A673 (cell line): ENCODE results near the gene HMG20B. TPM values are rescaled to one million over a fixed set of nuclear protein-coding genes. Genes with fewer than 3 reads are reported as not detected.

ENCODE experiments used
- BruUV-seq: library from RNA; stranded (reverse); fragments of 400-500 nt; replicated peaks from 2 replicates; lab custom pipeline; 2021; lab: Mats Ljungman, UMichigan
- CTCF ChIA-PET: fragments of 300-600 bp; sonication (Branson Sonifier 250); formaldehyde crosslinking; loops from one replicate; lab custom pipeline; 2022; ENCODE audit warnings: antibody characterized with exemption; lab: Charles Lee
- POLR2A ChIA-PET: fragments of 300-600 bp; sonication (Branson Sonifier 250); formaldehyde crosslinking; loops from one replicate; lab custom pipeline; 2022; ENCODE audit warnings: antibody characterized with exemption; ENCODE audit not compliant: low non-redundant PET; lab: Charles Lee
- DNase-seq: peaks from one replicate; pipeline ENCODE4 v3.0.0-alpha.2; 2015; ENCODE audit warnings: low spot score
- H3K27ac ChIP-seq: fragments of 200-600 bp; sonication (generic); 2 replicates; pipeline ENCODE4 v1.5.1; 2016; ENCODE audit warnings: mixed run types, low read depth, mild to moderate bottlenecking, mixed read lengths, antibody characterized with exemption, low read length; ENCODE audit not compliant: poor library complexity, severe bottlenecking
- H3K27me3 ChIP-seq: fragments of 200-600 bp; sonication (generic); replicated peaks from 2 replicates; pipeline ENCODE4 v1.6.1; 2017; ENCODE audit warnings: mixed run types, low read depth, mild to moderate bottlenecking, mixed read lengths, antibody characterized with exemption, low read length; ENCODE audit not compliant: insufficient read depth, poor library complexity
- H3K36me3 ChIP-seq: fragments of 200-600 bp; sonication (generic); 2 replicates; pipeline ENCODE4 v1.6.1; 2016; ENCODE audit warnings: mixed run types, mild to moderate bottlenecking, mixed read lengths, antibody characterized with exemption, low read length; ENCODE audit not compliant: insufficient read depth, poor library complexity, severe bottlenecking
- H3K4me1 ChIP-seq: fragments of 200-600 bp; sonication (generic); 2 replicates; pipeline ENCODE4 v1.6.1; 2017; ENCODE audit warnings: mixed run types, mild to moderate bottlenecking, mixed read lengths, antibody characterized with exemption, low read length; ENCODE audit not compliant: insufficient read depth, poor library complexity, severe bottlenecking
- H3K4me3 ChIP-seq: fragments of 200-600 bp; sonication (generic); 2 replicates; pipeline ENCODE4 v1.5.1; 2016; ENCODE audit warnings: low read depth, mixed run types, mild to moderate bottlenecking, mixed read lengths, low read length; ENCODE audit not compliant: poor library complexity, severe bottlenecking
- H3K9me3 ChIP-seq: fragments of 200-600 bp; sonication (generic); 2 replicates; pipeline ENCODE4 v1.6.1; 2016; ENCODE audit warnings: mixed run types, low read depth, mild to moderate bottlenecking, mixed read lengths, antibody characterized with exemption, low read length; ENCODE audit not compliant: poor library complexity, severe bottlenecking
- EZH2 ChIP-seq: fragments of 200-600 bp; sonication (generic); IDR thresholded peaks from 2 replicates; pipeline ENCODE4 v1.6.1; 2017; ENCODE audit warnings: borderline replicate concordance, low read depth, mild to moderate bottlenecking, mixed read lengths, antibody characterized with exemption, low read length; ENCODE audit not compliant: poor library complexity, severe bottlenecking
- intact Hi-C: fragments of 100-400 bp; cut with micrococcal nuclease; formaldehyde crosslinking; loops from one replicate; pipeline ENCODE4 v1.10.0; 2022; ENCODE audit not compliant: unreplicated experiment
- total RNA-seq: library from RNA; stranded (reverse); gene quantifications from 2 replicates; pipeline ENCODE4 v1.2.3, GENCODE V29; 2021
- TF ChIP-seq, protein P1 (sequence below): fragments of 300-800, 200-600 bp; sonication (generic); conservative IDR thresholded peaks from 2 replicates; pipeline ENCODE4 v1.5.1; 2017; ENCODE audit warnings: low read depth, mild to moderate bottlenecking, antibody characterized with exemption, low read length, moderate library complexity, mixed read lengths

The HMG20B gene
- total RNA-seq, 1 experiment from 2014 or later: 53.9 TPM

- ChIA-PET POLR2A (interaction anchor here (0.5 kb wide), 1 partner anchor 369 kb away, joined by 9 read pairs; no protein-coding TSS in a partner anchor), CTCF (no interaction called here)
- no peak for DNase-seq
- H3K27me3 ChIP-seq: no peaks in the 10 kb centered on the region
- no TSS peak for BruUV-seq
- peaks cover 3% of the 10 kb centered on the region for H3K4me1 ChIP-seq
- peaks cover 2% of the 10 kb centered on the region for H3K36me3 ChIP-seq
- no peak overlapping the region for H3K27ac ChIP-seq
- H3K4me3 ChIP-seq: no peak overlapping the region
- no peaks in the 10 kb centered on the region for H3K9me3 ChIP-seq
- intact Hi-C loops: no loop called here
- TF ChIP-seq EZH2: no peak
- TF ChIP-seq, protein P1, sequence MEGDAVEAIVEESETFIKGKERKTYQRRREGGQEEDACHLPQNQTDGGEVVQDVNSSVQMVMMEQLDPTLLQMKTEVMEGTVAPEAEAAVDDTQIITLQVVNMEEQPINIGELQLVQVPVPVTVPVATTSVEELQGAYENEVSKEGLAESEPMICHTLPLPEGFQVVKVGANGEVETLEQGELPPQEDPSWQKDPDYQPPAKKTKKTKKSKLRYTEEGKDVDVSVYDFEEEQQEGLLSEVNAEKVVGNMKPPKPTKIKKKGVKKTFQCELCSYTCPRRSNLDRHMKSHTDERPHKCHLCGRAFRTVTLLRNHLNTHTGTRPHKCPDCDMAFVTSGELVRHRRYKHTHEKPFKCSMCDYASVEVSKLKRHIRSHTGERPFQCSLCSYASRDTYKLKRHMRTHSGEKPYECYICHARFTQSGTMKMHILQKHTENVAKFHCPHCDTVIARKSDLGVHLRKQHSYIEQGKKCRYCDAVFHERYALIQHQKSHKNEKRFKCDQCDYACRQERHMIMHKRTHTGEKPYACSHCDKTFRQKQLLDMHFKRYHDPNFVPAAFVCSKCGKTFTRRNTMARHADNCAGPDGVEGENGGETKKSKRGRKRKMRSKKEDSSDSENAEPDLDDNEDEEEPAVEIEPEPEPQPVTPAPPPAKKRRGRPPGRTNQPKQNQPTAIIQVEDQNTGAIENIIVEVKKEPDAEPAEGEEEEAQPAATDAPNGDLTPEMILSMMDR: no peak
Observed at GRCh38 chr19:3620145-3620816, 47.5 kb downstream of the HMG20B start.

DNA sequence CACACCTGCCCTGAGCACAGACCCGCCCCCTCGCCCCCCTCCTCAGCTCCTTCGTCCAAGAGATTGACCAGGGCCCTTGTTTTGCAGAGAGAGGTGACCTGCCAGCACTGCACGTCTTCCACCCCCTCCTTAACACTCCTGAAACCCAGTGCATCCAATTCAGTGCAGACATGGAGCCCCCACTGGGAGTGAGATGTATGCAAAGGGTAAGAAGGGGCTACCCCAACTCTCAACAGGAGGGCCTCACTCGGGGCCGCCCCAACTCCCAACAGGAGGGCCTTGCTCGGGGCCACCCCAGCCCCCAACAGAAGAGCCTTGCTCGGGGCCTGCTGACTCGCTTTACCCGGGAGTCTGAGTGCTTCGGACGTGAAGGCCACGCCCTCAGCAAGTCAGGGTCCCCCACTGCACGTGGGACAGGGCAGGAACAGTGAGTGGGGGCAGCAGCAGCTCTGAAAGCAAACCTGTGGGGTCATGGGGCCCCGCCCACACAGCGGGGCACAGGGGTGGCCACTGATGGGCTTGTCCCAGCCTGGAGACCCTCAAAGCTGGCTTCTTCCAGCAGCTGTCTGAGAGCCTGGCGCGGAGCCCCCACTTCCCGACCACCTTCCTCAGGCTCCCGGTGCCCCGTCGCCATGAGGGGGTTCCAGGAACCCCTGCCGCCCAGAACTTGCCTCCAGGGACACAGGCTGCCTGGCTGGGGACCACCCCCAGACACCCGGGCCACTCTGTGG is 48.2 kb downstream of the HMG20B start:
- no peak for DNase-seq
- Histone ChIP-seq H3K36me3 (peaks cover 2% of the 10 kb centered on the region), H3K9me3 (no peaks in the 10 kb centered on the region), H3K27me3 (no peaks in the 10 kb centered on the region), H3K27ac (no peak overlapping the region), H3K4me1 (peaks cover 9% of the 10 kb centered on the region), H3K4me3 (no peak overlapping the region)
- intact Hi-C loops: no loop called here
- POLR2A ChIA-PET: interaction anchor here (0.5 kb wide), 1 partner anchor 369 kb away, joined by 9 read pairs; no protein-coding TSS in a partner anchor
- TF ChIP-seq, protein P1: no peak
- BruUV-seq: no TSS peak
- CTCF ChIA-PET: no interaction called here

GRCh38 chr19:3621689-3622088 is 48.9 kb downstream of the HMG20B start:
- CTCF ChIA-PET: no interaction called here
- peaks cover 2% of the 10 kb centered on the region for H3K36me3 ChIP-seq
- POLR2A ChIA-PET: no interaction called here

More at GRCh38 chr19:3621689-3622088, 48.9 kb downstream of the HMG20B start:
- intact Hi-C loops: no loop called here
- H3K9me3 ChIP-seq: no peaks in the 10 kb centered on the region
- peaks cover 9% of the 10 kb centered on the region for H3K4me1 ChIP-seq
- BruUV-seq: no TSS peak
- H3K27ac ChIP-seq: no peak overlapping the region
- no peaks in the 10 kb centered on the region for H3K27me3 ChIP-seq
- no peak for DNase-seq
- no peak overlapping the region for H3K4me3 ChIP-seq
- TF ChIP-seq EZH2: no peak
- TF ChIP-seq, protein P1: no peak
